ENCODE data around the gene NCSTN.

GRCh38 chr1:160400223-160400645 is 57.1 kb downstream of the NCSTN start, which contains the start of gene VANGL2:
- TF ChIP-seq CTCF (IDR thresholded peaks at IDR 0.05; ENCODE audit: insufficient read depth, low read length, poor library complexity, severe bottlenecking) (no peak), EZH2phosphoT487 (conservative IDR thresholded peaks at IDR 0.05; ENCODE audit: low read length) (no peak)
